Loucy (cell line): ENCODE results near the gene KPNB1.

Experiments
- CTCF ChIP-seq: fragments of 200-600 bp; sonication (generic); conservative IDR thresholded peaks from 2 replicates; pipeline ENCODE4 v1.5.1; 2014; ENCODE audit warnings: mild to moderate bottlenecking, antibody characterized with exemption, low read length
- EZH2phosphoT487 ChIP-seq: fragments of 200-600 bp; IDR thresholded peaks from 2 replicates; pipeline ENCODE4 v1.6.1; 2018; ENCODE audit warnings: antibody characterized with exemption, mild to moderate bottlenecking, moderate library complexity, borderline replicate concordance

DNA sequence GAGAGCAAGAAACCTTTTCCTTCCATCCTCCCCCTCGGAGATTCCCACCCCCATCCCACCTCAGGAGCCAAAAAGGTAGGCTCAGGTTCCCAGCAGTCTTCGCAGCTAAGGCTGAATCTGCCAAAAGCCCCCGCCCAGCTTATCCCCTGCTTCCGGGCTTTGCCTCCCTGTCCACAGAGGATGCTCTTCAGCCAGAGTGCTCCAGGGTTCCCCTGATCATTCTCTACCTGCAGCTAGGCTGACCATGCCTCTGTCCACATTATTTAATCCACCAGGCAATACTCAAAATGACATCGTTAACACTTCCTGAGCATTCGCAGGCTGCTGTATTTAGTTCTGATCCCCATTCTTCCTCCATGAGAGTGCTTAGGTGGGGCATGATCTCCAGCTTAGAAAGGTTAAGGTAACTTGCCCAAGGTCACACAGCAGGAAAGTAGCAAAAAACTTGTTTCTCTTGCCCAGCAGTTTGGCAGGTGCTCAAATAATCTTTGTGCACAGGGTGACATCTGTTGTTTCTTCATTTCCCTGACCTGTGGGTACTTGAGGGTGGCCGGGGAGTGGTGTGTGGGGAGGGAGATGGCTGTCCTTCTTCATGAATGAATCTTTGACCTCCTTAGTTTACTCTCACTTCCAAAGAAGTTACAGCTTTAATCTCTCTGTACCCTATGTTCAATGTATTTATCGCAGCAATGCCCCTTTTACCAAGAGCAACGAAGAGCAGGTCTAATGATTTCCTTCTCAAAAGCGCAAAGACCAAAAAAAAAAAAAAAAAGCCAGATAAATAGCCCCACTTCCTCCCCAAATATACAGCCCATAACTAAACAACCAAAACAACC, 43.4 kb downstream of the KPNB1 start:
- no peak for TF ChIP-seq EZH2phosphoT487
- TF ChIP-seq CTCF: no peak
